ENCODE measurements around the gene NPDC1. TPM values are rescaled to one million over a fixed set of nuclear protein-coding genes. Genes with fewer than 3 reads are reported as not detected.

NPDC1 gene
- total and polyA plus RNA-seq, 9 donors: 32.1 to 63.4 (median 41.8) TPM

- 89% methylated on average over 33 of the region's 36 CpGs for WGBS (ENCODE audit: insufficient coverage)
- H3K27ac ChIP-seq (ENCODE audit: low read length): no peak overlapping the region
- no peak for DNase-seq
- no peaks in the 10 kb centered on the region for H3K27me3 ChIP-seq (ENCODE audit: control insufficient read depth, insufficient read depth, low read length)
- peaks cover 29% of the 10 kb centered on the region for H3K36me3 ChIP-seq (ENCODE audit: control insufficient read depth, insufficient read depth, low read length)
- H3K9me3 ChIP-seq (replicated peaks; ENCODE audit: control insufficient read depth, low read depth, low read length): no peaks in the 10 kb centered on the region
- H3K4me1 ChIP-seq (ENCODE audit: control insufficient read depth, insufficient read depth, low read length): peaks cover 10% of the 10 kb centered on the region
- no peak overlapping the region for H3K4me3 ChIP-seq (ENCODE audit: low read length)
Measured at GRCh38 chr9:137018761-137019559, 27.0 kb downstream of the NPDC1 start.

GRCh38 chr9:137017791-137018497 lies 28.0 kb downstream of the NPDC1 start:
- Histone ChIP-seq H3K27me3 (ENCODE audit: control insufficient read depth, insufficient read depth, low read length) (no peaks in the 10 kb centered on the region), H3K36me3 (ENCODE audit: control insufficient read depth, insufficient read depth, low read length) (peaks cover 32% of the 10 kb centered on the region), H3K27ac (ENCODE audit: low read length) (no peak overlapping the region), H3K4me3 (ENCODE audit: low read length) (no peak overlapping the region), H3K9me3 (replicated peaks; ENCODE audit: control insufficient read depth, low read depth, low read length) (no peaks in the 10 kb centered on the region), H3K4me1 (ENCODE audit: control insufficient read depth, insufficient read depth, low read length) (peaks cover under 1% of the 10 kb centered on the region)
- 89% methylated on average over 30 of the region's 45 CpGs for WGBS (ENCODE audit: insufficient coverage)
- DNase-seq: no peak

- no peak overlapping the region for H3K4me3 ChIP-seq (ENCODE audit: low read length)
- no peaks in the 10 kb centered on the region for H3K9me3 ChIP-seq (replicated peaks; ENCODE audit: control insufficient read depth, low read depth, low read length)
- no peaks in the 10 kb centered on the region for H3K4me1 ChIP-seq (ENCODE audit: control insufficient read depth, insufficient read depth, low read length)
- WGBS (ENCODE audit: insufficient coverage): 98% methylated on average over 28 of the region's 28 CpGs
- no peak overlapping the region for H3K27ac ChIP-seq (ENCODE audit: low read length)
- H3K36me3 ChIP-seq (ENCODE audit: control insufficient read depth, insufficient read depth, low read length): peaks cover 39% of the 10 kb centered on the region
- H3K27me3 ChIP-seq (ENCODE audit: control insufficient read depth, insufficient read depth, low read length): no peaks in the 10 kb centered on the region
- no peak for DNase-seq
Measured at GRCh38 chr9:137017071-137017470, 28.9 kb downstream of the NPDC1 start.

DNA sequence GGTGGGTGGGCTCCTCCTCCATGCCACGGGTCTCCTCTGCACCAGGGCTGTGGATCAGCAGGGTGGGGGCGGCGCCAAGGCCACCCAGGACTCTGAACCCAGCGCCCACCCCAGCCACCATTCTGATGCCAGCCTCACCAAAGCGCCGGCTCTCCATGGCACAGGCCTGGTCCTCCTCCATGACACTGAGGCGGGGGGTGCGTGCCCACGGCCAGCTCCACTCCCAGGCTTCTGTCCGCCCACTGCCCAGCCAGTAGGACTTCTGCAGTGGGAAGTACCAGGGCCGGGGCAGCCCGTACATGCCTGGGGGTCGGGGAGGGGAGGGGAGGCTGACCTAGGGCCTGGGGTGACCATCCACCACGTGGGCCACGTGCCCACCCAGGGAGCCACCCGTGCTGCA lies 29.5 kb downstream of the NPDC1 start:
- peaks cover 43% of the 10 kb centered on the region for H3K36me3 ChIP-seq (ENCODE audit: control insufficient read depth, insufficient read depth, low read length)
- no peaks in the 10 kb centered on the region for H3K4me1 ChIP-seq (ENCODE audit: control insufficient read depth, insufficient read depth, low read length)
- no peak overlapping the region for H3K27ac ChIP-seq (ENCODE audit: low read length)
- no peaks in the 10 kb centered on the region for H3K9me3 ChIP-seq (replicated peaks; ENCODE audit: control insufficient read depth, low read depth, low read length)
- DNase-seq: no peak
- no peaks in the 10 kb centered on the region for H3K27me3 ChIP-seq (ENCODE audit: control insufficient read depth, insufficient read depth, low read length)
- H3K4me3 ChIP-seq (ENCODE audit: low read length): no peak overlapping the region
- 93% methylated on average over 11 of the region's 16 CpGs for WGBS (ENCODE audit: insufficient coverage)

- no peak for DNase-seq
- Histone ChIP-seq H3K4me3 (ENCODE audit: low read length) (no peak overlapping the region), H3K36me3 (ENCODE audit: control insufficient read depth, insufficient read depth, low read length) (peaks cover 47% of the 10 kb centered on the region), H3K4me1 (ENCODE audit: control insufficient read depth, insufficient read depth, low read length) (no peaks in the 10 kb centered on the region), H3K27ac (ENCODE audit: low read length) (no peak overlapping the region), H3K9me3 (replicated peaks; ENCODE audit: control insufficient read depth, low read depth, low read length) (no peaks in the 10 kb centered on the region), H3K27me3 (ENCODE audit: control insufficient read depth, insufficient read depth, low read length) (no peaks in the 10 kb centered on the region)
- WGBS (ENCODE audit: insufficient coverage): 95% methylated on average over 20 of the region's 21 CpGs
Measured at GRCh38 chr9:137015976-137016375, 30.0 kb downstream of the NPDC1 start.

DNA sequence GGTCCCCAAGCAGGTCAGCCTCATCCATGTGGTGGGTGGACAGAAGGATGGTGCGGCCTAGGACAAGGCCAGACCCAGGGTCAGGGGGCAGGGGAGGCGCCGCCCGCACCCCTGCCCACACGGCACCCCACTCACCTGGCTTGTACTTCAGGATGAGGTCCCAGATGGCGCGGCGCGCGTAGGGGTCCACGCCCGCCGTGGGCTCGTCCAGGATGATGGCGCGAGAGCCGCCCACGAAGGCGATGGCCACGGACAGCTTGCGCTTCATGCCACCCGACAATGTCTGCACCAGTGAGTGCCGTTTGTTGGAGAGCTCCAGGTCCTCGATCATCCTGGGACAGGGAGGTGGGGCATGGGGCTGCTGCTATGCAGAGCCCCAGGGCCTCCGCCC lies 30.4 kb downstream of the NPDC1 start:
- 98% methylated on average over 22 of the region's 25 CpGs for WGBS (ENCODE audit: insufficient coverage)
- peaks cover 49% of the 10 kb centered on the region for H3K36me3 ChIP-seq (ENCODE audit: control insufficient read depth, insufficient read depth, low read length)
- no peaks in the 10 kb centered on the region for H3K4me1 ChIP-seq (ENCODE audit: control insufficient read depth, insufficient read depth, low read length)

GRCh38 chr9:137014776-137015539 lies 31.0 kb downstream of the NPDC1 start:
- no peak for DNase-seq
- WGBS (ENCODE audit: insufficient coverage): 88% methylated on average over 31 of the region's 36 CpGs
- H3K9me3 ChIP-seq (replicated peaks; ENCODE audit: control insufficient read depth, low read depth, low read length): no peaks in the 10 kb centered on the region
- H3K4me1 ChIP-seq (ENCODE audit: control insufficient read depth, insufficient read depth, low read length): no peaks in the 10 kb centered on the region
- no peak overlapping the region for H3K27ac ChIP-seq (ENCODE audit: low read length)
- peaks cover 46% of the 10 kb centered on the region for H3K36me3 ChIP-seq (ENCODE audit: control insufficient read depth, insufficient read depth, low read length)
- H3K27me3 ChIP-seq (ENCODE audit: control insufficient read depth, insufficient read depth, low read length): no peaks in the 10 kb centered on the region
- no peak overlapping the region for H3K4me3 ChIP-seq (ENCODE audit: low read length)

More for the DNA sequence above, 30.4 kb downstream of the NPDC1 start:
- Histone ChIP-seq H3K27me3 (ENCODE audit: control insufficient read depth, insufficient read depth, low read length) (no peaks in the 10 kb centered on the region), H3K4me3 (ENCODE audit: low read length) (no peak overlapping the region), H3K27ac (ENCODE audit: low read length) (no peak overlapping the region), H3K9me3 (replicated peaks; ENCODE audit: control insufficient read depth, low read depth, low read length) (no peaks in the 10 kb centered on the region)
- no peak for DNase-seq

- Histone ChIP-seq H3K36me3 (ENCODE audit: control insufficient read depth, insufficient read depth, low read length) (peaks cover 50% of the 10 kb centered on the region), H3K9me3 (replicated peaks; ENCODE audit: control insufficient read depth, low read depth, low read length) (no peaks in the 10 kb centered on the region), H3K27me3 (ENCODE audit: control insufficient read depth, insufficient read depth, low read length) (no peaks in the 10 kb centered on the region), H3K27ac (ENCODE audit: low read length) (no peak overlapping the region), H3K4me3 (ENCODE audit: low read length) (no peak overlapping the region), H3K4me1 (ENCODE audit: control insufficient read depth, insufficient read depth, low read length) (no peaks in the 10 kb centered on the region)
- no peak for DNase-seq
- WGBS (ENCODE audit: insufficient coverage): 86% methylated on average over 20 of the region's 23 CpGs
Measured at GRCh38 chr9:137014166-137014565, 31.8 kb downstream of the NPDC1 start.

DNA sequence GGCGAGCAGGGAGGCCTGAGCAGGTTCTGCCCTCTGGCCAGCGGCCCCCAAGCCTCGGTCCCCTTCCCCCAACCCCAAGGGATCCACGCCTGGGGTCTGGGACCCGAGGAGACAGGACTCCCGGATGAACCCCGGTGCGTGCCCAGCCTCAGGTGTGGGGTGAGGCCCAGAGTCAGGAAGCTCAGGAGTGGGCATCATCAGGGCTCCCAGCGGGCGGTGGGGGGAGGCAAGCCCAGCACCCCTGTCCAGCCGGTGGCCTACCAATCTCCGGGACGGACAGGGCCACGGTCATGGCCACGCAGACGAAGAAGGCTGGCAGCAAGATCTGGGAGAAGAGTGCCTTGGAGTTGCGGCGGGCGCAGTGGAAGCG lies 32.4 kb downstream of the NPDC1 start:
- DNase-seq: no peak
- Histone ChIP-seq H3K9me3 (replicated peaks; ENCODE audit: control insufficient read depth, low read depth, low read length) (no peaks in the 10 kb centered on the region), H3K36me3 (ENCODE audit: control insufficient read depth, insufficient read depth, low read length) (peaks cover 50% of the 10 kb centered on the region), H3K4me3 (ENCODE audit: low read length) (no peak overlapping the region), H3K27ac (ENCODE audit: low read length) (no peak overlapping the region), H3K4me1 (ENCODE audit: control insufficient read depth, insufficient read depth, low read length) (no peaks in the 10 kb centered on the region), H3K27me3 (ENCODE audit: control insufficient read depth, insufficient read depth, low read length) (no peaks in the 10 kb centered on the region)
- WGBS (ENCODE audit: insufficient coverage): 95% methylated on average over 15 of the region's 20 CpGs

Measured in muscle of leg (tissue), 11 donors.